T-helper 9 cell (primary cell): Measurements from ENCODE around the gene PLEKHA8.
"Not testable (repeated sequence)": the region's sequence is repeated elsewhere in the genome, so short reads cannot be mapped to it uniquely, and the experiment has no call there.

Experiments used
- DNase-seq: peaks from one replicate; pipeline ENCODE4 v3.0.0-alpha.2; 2020

PLEKHA8 gene

GRCh38 chr7:30066687-30067086, 38.5 kb downstream of the PLEKHA8 start:
- DNase-seq, result no peak

- no peak for DNase-seq
These were observed 39.9 kb downstream of the PLEKHA8 start for GRCh38 chr7:30068117-30068516.

GRCh38 chr7:30069096-30069867, 41.1 kb downstream of the PLEKHA8 start:
- no peak for DNase-seq

GRCh38 chr7:30070052-30070451, 41.8 kb downstream of the PLEKHA8 start:
- no peak for DNase-seq

GRCh38 chr7:30072735-30073134, 44.5 kb downstream of the PLEKHA8 start:
- no peak for DNase-seq

- DNase-seq, result no peak
These were observed 46.3 kb downstream of the PLEKHA8 start for GRCh38 chr7:30074422-30075030.

- DNase-seq, result no peak
These were observed 48.2 kb downstream of the PLEKHA8 start for GRCh38 chr7:30076411-30076810.

GRCh38 chr7:30078280-30078679, 50.1 kb downstream of the PLEKHA8 start:
- no peak for DNase-seq

GRCh38 chr7:30079880-30080279, 51.7 kb downstream of the PLEKHA8 start:
- no peak for DNase-seq

- DNase-seq, result no peak
These were observed 52.6 kb downstream of the PLEKHA8 start for GRCh38 chr7:30080818-30081217.

- no peak for DNase-seq
These were observed 54.5 kb downstream of the PLEKHA8 start for GRCh38 chr7:30082686-30083085.

GRCh38 chr7:30083334-30083733, 55.1 kb downstream of the PLEKHA8 start:
- no peak for DNase-seq

- DNase-seq, result no peak
These were observed 56.0 kb downstream of the PLEKHA8 start for GRCh38 chr7:30084212-30084611.

- no peak for DNase-seq
These were observed 58.3 kb downstream of the PLEKHA8 start for GRCh38 chr7:30086529-30086928.

- no peak for DNase-seq
These were observed 59.2 kb downstream of the PLEKHA8 start for GRCh38 chr7:30087371-30087770.

GRCh38 chr7:30088362-30088761, 60.1 kb downstream of the PLEKHA8 start:
- DNase-seq, result no peak

- no peak for DNase-seq
These were observed 61.9 kb downstream of the PLEKHA8 start for GRCh38 chr7:30090111-30090510.

- DNase-seq, result no peak
These were observed 63.3 kb downstream of the PLEKHA8 start for GRCh38 chr7:30091491-30091912.

GRCh38 chr7:30091987-30092386, 63.8 kb downstream of the PLEKHA8 start:
- DNase-seq, result no peak

- DNase-seq, result no peak
These were observed 65.3 kb downstream of the PLEKHA8 start for GRCh38 chr7:30093420-30093952.

- DNase-seq, result not testable (repeated sequence)
These were observed 70.4 kb downstream of the PLEKHA8 start for GRCh38 chr7:30098599-30098998.

GRCh38 chr7:30102281-30102680, 74.1 kb downstream of the PLEKHA8 start:
- no peak for DNase-seq

GRCh38 chr7:30104157-30104556, 75.9 kb downstream of the PLEKHA8 start:
- DNase-seq, result no peak

- no peak for DNase-seq
These were observed 84.0 kb downstream of the PLEKHA8 start for GRCh38 chr7:30112103-30112713.
